Superior temporal gyrus (tissue), 1 donor: ENCODE results near the gene TIFAB.

Source experiments
- DNase-seq: peaks from one replicate; pipeline ENCODE4 v3.0.0-alpha.2; 2016; ENCODE audit errors: extremely low spot score

TIFAB gene

DNA sequence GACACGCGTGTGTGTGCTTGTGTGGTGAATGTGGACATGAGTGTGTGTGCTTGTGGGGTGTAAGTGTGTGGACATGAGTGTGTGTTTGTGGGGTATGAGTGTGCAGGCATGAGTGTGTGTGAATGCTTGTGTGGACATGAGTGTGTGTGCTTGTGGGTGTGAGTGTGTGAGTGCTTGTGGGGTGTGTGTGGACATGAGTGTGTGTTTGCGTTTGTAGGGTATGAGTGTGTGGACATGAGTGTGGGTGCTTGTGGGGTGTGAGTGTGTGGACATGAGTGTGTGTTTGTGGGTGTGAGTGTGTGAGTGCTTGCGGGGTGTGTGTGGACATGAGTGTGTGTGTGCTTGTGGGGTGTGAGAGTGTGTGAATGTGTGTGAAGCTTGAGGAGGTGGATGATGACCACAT is 29.8 kb upstream of the TIFAB start:
- no peak for DNase-seq

DNA sequence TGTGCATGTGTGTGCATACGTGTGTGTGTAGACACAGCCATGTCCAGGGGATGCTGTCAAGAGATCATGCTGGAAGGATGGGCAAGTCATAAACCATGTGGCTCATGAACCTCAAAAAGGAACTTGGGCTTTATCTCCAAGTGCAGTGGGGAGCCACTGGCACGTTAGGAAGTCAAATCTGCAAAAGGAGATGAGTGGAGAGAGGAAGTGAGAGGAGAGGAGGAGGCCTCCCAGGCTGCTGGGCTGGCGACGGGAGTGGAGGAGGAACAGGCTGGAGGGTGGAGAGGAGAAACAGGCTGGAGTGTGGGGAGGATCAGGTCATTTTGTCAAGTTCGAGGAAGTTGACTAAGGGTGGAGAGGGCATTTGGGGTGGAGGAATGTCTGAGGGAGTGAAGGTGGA is 29.2 kb upstream of the TIFAB start:
- DNase-seq, result no peak

DNA sequence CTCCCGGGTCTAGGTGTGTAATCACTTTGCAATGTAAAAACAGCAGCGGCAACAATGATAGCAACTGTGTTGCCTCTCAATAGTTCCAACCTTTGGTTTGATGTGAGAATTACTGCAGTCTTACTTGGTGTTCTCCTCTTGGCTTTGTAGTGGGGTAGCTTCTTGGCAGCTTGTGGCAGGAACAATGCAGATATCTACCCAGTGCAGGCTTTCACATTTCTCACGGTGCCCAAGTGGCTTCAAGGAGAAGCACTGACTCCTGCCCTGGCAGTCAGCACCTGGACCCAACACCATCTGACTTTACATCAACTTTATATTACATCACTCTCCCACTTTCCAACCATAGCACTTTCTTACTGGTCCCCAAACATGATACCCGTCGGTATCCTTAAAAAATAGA is 28.4 kb upstream of the TIFAB start:
- no peak for DNase-seq

DNA sequence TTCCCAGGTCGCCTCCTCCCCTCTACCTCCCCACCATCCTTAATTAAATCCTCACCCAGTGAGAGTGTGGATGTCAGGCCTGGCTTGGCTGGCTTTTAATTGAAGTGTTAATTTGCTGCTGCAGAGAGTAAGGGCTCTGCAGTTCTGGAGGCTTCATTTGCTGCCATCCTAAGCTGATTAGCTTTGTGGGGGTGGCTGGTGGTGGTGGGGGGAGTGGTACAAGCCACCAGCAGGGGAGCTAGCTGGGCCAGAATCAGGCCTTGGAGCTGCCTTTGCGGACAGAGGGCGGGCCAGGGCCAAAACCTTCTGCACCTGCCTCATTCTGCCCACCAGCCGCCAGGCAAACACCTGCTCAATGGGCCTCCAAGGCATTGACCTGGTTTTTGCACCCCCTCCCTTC is 26.8 kb upstream of the TIFAB start:
- DNase-seq, result no peak

DNA sequence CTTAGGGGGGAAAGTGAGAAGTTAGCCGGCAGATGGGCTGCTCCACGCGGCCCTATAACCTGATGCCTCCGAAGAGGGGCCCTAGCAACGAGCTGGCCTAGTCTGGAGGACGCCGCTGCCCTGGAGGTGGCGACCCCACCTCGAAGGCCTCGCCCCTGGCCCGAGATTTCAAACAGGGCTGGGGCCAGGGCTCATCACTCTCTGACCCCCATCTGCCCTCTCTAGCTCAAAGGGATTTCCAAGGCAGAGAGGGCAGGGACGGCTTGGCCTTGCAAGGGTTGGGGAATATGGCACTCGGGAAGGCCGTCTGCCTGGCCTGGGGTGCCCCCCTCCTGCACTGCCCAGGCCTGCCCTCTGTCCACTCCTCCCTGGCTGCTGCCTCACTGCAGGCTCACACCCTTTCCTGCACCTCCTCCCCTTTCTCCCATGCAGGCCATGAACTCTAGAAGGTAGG is 25.5 kb upstream of the TIFAB start:
- no peak for DNase-seq

DNA sequence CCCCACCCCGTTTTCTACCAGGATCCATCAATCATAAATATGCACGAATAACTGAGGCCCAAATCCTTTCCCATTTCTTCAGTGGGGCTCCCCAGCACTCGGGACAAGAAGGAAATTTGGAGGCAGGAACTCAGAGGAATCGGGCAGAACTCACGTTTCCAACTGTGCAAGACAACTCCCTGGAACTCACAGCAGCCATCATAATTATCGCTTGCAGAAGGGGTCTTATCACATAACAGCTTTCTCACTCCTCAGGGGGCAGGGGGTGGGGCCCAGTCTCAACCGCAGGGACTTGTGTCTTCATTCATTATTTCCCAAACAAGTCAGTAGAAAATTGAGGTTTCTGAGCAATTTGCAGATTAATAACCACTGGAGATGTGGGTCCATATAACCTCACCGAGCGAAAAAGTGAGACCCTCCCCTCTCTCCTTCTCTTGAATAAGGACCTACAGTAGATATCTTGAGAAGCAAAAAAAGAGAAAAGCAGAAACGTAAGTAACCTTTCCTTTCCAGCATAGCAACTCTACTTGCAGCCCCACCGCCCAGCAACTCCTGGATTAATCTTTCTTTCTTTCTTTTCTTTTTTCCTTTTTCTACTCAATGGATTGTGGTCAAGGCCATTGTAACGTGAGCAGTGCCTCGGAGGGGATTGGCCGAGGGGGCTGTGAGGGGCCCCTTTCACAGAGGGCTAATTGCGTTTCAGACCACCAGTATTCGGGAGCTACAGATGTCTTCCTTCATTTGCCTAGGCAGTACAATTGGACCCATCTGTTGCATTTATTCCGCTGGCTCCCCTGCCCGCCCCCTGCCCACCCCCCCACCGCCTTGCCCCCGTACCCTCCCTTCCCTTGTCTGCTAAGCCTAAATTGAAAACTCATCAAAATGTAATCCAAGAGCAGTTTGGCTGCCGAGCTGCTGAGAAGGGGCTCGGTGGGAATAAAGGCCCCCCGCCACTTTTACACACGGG is 24.7 kb upstream of the TIFAB start:
- DNase-seq, result no peak

DNA sequence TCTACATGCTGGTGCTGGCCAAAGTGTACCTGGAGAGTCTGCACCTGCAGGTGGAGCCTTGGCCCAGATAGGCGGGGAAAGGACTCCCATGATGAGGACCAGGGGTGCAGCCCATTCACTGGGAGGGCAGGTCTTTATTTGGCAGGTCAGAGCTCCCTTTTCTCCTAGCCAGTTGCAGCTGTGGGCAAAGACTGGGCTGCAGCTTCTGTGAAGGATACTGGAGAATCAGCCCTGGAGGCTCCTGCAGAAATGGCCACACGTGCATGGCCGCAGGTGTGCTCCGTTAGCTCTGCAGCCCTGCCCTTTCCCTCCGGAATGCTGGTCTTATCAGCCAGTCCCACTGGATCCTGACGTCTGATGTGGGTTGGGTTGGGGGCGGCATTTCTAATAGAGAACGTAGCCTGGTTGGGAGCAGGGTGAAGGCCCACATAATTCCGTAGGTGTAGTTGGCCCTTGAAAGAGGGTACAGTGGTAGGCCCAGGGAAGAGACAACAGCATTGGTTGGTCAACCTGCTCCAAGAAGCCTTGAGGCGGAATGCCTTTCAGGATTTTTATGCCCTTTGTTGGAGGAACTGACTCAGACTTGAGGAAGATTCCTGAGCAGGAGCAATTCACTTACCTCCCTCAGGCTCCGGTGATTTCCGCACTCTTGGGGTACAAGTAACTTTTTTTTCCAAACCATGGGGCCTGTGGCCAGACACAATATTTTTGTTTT is 22.0 kb upstream of the TIFAB start:
- DNase-seq, result no peak

DNA sequence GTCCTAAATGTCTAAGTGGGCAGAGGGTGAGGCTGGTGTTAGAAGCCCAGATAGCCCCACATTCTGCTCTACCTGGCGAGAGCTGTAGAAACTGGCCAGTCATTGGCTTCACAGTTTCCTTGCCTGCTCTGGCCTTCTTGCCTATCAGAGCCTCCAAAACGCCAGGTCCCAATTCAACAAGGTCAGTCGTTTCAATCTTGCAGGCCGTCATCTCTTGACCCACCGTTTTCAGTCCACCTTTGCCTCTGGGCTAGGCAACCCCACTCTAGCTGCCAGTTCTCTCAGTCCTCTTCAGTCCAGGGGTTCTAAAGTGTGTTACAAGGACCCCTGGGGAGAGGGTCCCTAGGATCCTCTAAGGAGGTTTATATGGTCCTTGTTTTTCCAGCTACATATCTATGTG is 20.0 kb upstream of the TIFAB start:
- no peak for DNase-seq

DNA sequence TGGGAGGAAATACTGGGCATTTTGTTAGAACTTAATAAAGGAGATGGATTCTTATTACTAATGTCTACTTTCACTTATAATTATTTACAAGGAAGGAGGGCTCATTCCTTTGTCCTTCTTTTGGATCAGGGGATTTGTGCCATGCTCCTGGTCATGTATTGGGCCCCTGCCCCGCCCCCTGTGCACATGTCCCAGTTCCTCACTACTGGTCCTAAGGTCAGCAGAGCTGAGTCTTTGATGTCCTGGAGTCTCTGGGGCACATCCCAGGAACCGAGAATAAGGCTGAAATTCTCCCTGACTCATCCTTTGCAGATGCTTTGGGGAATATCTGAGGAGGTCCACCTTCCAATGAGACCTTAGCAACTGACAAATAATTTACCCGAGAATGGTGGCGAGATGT is 19.6 kb upstream of the TIFAB start:
- no peak for DNase-seq

DNA sequence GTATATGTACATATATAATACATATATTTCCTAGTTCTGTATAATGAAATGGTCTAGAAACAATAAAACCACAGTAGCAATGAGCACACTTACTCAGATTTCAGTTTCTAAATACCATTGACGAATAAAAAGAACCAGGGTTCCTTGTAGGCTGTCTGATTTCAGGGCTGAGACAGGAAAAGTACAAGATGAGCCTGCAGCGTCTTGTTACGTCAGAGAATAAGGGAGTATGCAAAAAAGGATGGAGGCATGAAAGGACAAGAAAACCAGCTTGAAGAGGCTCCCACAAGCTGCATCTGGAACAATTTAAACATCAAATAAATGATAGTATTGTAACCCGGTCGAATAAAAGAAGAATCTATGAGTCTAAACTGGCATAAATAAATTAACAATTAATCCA is 17.8 kb upstream of the TIFAB start:
- no peak for DNase-seq

DNA sequence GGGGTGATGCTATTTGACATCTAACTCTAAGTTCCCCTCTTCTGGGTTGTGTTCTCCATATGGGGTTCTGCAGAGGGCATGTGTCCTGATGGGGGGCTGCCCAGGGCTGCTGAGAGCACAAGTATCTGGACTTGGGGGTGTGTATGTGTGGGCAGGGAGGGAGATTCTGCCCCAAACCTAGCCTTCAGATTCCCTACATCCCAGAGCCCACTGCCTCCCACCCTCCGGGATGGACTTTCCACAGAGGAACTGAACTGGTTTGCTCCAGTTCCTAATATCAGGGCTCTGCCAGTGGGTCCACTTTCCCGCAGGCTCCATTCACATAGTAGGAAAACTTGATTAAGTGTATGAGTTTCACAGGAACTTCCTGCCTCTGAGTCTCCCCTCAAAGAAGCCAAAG is 16.4 kb upstream of the TIFAB start:
- DNase-seq, result no peak

DNA sequence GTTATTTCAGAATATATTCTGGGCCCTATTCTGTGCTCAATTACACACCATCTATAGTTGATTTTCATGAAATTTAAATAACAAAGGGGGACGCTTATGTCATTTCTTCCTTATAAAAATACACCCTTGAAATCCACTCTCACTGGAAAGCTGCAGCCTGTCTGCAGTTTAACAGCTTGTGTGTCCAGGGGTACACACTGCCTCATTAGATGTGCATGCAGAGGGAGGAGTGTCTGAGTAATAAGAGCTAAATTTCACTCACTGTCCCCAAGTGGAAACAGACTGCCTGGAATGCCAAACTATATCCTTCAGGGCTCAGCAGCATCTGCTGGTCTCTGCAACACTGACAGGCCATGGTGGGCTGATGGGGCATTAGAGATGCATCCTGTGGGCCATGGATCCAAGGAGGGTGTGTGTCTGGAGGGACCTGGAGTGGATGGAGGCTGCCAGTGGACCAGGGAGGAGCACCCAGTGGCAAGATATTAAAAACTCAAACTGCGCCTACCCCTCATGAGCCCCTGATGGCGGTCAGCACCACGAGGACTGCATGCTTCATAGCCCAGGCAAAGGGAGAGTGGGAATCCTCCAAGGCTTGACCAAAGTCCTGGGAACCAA is 15.8 kb upstream of the TIFAB start:
- DNase-seq, result no peak

DNA sequence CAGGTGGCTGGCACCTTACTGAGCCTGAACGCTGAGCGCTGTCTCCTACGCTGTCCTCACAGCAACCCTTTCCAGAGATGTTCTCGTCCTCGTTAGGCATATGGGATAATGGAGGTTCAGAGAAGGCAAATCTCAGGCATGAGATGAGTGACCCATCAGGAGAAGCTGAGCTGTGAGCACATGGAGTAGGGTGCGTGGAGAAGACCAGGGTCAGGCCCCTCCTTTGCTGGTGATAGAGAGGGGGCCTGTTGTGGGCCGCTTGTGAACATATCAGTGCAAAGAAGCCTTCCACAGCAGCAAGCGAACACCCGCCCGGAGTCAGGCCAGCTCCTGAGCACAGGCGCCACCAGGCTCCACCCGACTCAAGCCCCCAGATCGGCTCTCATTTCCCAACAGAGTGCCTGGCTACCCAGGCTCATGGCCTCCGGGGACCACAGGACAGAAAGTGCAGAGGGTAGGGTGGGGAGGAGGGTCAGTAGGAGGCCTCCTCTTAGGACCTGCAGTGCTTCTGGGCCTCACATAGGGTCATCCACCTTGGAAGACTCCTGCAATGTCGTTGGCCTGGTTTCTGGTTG is 15.0 kb upstream of the TIFAB start:
- DNase-seq, result no peak

DNA sequence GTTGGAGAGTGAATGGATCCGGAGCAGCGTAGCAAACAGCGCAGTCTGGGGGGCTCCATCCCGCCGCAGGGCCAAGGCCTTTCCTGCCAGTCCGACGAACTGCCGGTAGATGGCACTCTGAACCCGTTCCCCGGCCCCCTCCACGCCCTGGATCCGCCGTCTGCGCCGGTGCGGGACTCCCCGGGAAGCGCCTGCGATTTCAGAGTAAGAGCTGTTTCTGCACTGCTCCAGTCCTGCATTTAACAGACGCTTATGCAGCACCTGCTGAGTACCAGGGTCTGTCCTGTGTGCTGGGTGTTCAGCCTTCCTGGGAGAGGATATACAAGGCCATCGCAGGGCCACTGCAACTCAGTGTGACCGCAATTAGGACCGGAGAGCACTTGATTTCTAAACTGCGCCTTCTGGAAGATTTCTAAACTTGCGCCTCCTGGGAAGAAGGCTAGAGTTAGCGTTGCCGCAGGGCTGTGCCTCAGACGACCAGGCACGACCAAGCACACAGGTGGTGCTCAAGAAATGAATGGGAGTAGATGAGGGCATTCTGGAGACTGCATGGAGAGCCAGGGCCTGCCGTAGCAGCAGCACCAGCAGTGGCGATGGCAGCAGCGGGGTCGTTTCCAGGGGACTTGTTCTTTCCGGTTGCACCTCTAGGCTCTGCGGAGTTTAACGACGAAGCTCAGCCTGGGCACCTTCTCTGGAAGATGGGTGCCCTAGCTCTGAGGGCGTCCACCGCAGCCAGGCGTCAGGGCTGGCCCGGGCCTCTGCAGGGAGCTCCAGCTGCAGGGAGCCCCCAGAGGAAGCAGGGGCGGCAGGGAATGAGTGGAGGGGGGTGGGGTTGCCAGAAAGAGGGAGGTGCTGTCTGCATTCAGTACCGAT is 14.3 kb upstream of the TIFAB start:
- DNase-seq, result peak; percentile 83

DNA sequence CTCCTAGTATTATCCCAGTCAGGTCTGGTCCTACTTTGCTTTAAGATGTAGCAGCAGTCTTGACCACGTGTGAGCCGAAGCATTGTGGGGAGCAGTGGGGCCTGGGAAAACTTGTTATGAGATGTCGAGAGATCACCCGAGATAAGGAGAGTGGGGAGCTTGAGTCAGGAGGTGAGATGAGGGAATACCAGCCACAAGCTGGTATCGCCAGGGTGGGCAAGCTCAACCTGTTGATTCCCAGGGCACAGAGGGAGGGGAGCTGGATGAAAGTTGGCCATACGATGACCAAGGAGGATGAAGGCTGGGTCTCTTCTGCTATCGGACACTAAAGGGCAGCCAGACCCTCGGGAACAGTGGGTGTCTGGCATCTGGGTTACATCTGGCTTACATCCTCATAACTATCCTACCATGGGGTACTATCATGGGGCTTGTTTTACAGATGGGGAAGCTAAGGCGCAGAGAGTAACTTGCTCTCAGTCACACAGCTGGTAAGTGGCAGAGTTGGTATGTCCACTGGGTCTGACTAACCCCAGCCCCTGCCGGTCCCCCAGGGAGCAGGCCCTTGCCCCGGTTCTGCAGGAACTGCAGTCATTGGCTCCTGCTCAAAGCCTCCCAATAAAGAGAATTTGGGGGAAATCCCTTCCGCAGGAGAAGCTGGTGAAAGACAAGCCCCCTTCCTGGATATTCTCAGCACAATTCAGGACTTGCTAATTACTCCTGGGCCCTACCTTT is 13.4 kb upstream of the TIFAB start:
- no peak for DNase-seq

DNA sequence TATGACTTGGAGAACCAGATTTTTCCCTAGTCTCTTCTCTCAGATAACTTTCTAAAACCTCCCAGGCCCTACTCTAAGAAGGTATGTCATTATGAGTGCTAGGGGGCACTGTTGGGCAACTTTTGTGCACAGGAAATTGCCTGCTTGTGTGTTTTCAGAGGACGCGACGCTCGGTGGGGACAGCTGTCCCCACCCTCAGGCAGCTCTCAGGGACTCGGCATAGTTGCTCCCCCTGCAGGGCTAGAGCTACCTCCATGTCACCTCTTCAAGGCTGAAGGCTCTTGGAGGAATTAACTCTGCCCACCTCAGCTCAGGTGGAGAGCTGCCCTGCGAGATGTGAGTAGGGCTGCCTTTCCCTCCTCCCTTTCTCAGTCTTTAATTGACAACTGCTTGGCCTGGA is 10.2 kb upstream of the TIFAB start:
- peak; percentile 66 for DNase-seq

DNA sequence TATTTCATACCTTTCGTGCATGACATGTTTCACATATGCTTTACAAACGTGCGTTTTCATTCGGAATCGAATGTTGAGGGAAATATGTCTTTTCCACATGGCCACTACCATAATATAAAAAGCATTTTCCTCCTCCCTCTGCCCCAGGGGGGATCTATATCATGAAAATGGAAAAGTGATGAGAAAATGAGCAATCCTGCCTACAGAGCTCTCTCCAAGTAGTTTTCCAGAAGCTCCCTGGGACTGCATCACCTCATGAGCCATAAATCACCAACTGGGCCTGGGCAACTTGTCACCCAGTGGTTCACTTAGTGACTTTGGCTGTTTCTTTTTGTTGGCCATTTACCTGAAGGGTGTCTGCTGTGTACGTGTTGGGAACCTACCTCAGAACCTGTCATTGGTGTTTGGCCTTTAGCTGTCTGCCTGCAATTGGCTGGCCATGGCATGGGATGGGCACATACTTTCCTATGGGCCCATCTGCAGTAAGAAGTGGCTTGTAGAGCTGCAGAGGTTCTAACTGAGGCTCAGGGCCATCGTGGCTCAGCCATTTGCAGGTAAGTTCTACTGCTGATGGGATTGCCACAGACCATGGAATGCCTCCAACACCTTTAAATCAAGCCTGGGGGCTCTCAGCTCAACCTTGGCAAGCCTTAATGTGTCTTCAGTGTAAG is 9.5 kb upstream of the TIFAB start:
- DNase-seq, result no peak

DNA sequence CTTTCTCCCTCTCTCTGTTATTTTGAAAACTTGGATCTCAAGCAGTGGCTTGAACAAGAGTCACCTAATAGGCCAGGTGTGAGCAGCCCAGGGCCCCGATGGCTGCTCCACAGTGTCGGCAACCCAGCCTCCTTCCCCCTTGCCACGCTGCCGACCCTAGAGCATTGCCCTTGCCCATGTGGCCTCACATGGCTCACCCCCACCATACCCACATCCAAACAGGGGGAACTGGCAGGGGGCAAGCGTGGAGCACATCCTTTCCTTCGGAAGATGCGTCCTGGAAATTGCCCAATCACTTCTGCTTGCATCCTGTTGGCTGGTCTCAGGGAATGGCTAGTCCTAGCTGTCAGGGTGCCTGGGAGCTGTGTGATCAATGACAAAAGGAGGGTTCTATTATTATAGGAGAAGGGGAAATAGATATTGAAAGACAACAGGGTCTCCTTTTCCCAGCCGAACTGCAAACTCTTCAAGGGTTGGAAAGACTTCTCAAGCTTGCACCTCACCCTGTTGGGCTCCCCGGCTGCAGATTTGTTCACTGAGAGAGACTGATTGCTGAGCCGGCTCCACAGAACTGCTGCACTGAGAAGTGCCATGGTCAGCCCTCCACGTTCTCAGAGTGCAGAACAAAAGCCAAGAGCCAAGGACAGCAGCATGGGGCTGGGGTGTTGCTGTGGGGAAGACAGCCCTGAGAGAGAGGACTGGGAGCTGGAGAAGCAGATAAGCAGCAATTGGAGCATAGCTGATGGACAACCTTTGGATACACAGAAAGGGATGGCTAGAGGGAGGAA is 8.3 kb upstream of the TIFAB start:
- no peak for DNase-seq

DNA sequence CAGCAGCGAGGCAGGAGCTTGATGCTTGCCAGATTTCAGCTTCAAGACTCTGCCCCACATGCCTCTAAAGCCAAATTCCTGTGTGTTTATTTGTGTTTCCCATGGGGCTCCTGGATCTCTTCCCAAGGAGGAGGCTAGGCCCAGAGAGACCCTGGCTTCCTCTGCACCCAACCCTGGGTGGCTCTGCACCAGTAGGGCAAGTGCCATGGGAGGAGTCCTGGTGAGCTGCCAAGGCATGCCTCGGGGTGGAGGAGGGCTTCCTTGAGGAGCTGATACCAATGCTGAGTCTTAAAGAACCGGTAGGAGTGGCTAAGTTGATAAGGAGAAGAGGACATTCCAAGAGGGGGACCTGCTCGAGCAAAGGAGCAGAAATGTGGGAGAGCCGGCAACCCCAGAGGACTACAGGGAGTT is 6.8 kb upstream of the TIFAB start:
- DNase-seq, result no peak
